Cardiac fibroblast (primary cell): ENCODE results near the gene TMEM86A.
A peak's percentile ranks its signal among the peaks of the same experiment; 100 is the strongest.

Source experiments
- DNase-seq, 2 donors: peaks; one replicate each; pipeline versions ENCODE4 v3.0.0 to v3.0.0-alpha.2; 2010; ENCODE audit warnings: low read depth in 2 of 2
- H3K4me3 ChIP-seq, 2 donors: replicated peaks in 1 of 2; 1 replicate in 1 of 2; 2 replicates in 1 of 2; pipeline ENCODE4 v1.5.1; 2011; ENCODE audit warnings: low read depth in 2 of 2, low read length in 2 of 2, mild to moderate bottlenecking in 2 of 2, moderate library complexity in 1 of 2
- TF ChIP-seq, protein P1 (sequence below): IDR thresholded peaks from one replicate; pipeline ENCODE4 v1.5.1; 2011; ENCODE audit warnings: low read depth, mild to moderate bottlenecking, low read length, inconsistent platforms

Gene TMEM86A

DNA sequence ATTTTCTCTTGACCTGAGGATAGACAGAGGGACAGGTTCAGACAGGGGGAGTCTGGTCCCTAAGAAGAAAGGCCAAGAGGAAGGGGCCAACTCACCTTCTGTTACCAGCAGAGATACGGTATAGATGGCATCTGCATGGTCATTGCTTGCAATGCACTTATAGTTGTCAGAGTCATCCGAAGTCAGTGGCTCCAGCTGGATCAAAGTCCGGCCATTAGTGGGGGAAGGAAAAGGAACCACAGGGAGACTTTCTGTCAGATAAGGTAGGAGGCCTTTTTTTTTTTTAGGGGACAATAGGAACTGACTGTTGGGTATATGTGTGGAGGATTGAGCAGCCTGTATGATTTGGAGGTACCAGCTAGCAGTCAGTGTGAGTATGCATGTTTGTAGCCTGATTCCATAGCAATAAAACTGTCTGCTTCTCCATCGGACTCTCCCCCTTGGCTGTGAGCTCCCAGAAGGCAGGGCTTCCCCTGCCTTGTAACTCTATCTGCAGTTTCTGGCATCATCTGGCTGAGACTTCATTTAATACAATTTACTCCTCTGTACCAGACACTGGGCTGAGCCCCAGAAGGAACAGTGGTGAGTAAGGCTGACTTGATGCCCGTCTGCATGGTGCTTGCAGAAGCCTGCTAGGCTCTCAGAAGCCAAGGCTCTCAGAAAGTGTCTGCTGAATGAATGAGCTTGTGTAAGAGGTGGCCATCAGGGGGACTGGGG lies 21.7 kb downstream of the TMEM86A start:
- DNase-seq = peak in 1 of 2 donors; percentile 26
- no peak overlapping the region for H3K4me3 ChIP-seq
- TF ChIP-seq, protein P1, sequence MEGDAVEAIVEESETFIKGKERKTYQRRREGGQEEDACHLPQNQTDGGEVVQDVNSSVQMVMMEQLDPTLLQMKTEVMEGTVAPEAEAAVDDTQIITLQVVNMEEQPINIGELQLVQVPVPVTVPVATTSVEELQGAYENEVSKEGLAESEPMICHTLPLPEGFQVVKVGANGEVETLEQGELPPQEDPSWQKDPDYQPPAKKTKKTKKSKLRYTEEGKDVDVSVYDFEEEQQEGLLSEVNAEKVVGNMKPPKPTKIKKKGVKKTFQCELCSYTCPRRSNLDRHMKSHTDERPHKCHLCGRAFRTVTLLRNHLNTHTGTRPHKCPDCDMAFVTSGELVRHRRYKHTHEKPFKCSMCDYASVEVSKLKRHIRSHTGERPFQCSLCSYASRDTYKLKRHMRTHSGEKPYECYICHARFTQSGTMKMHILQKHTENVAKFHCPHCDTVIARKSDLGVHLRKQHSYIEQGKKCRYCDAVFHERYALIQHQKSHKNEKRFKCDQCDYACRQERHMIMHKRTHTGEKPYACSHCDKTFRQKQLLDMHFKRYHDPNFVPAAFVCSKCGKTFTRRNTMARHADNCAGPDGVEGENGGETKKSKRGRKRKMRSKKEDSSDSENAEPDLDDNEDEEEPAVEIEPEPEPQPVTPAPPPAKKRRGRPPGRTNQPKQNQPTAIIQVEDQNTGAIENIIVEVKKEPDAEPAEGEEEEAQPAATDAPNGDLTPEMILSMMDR = no peak

DNA sequence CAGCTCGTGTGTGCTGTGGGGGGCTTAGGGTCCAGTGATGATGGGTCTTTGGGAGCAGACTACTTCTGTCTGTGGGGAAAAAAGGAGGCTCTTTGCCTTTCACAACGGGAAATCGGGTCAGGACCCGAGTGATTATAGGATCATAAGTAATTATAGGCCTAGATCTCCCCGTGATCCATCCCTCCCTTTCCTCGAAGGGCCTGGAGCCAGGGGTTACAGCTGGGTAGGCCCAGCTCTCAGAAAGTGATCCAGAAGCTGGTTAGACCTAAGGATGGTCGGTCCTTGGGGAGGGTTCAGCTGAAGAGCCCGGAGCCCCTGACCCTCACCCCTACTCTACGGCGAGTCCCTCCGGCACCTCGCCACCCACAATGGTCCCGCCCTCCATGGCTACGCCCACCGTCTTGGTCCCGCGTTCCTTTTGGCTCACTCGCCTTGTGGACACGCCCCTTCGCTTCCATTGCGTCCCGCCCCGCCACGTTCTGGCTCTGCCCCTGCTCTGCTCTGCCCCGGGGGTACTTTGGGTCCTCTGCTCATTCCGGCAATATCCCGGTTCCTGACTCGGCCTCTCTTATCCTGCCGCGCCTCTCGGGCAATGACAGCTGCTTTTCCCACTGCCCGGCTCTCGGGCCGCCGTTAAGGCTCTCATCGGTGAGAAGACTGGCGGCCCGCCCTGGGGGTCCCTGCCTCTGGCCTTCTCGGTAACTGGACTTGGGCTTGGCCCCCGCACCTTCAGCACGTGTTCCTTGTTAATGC lies 22.4 kb downstream of the TMEM86A start:
- peak; percentile 43 to 58 for DNase-seq
- peak overlapping the region; percentile 54 to 58 for H3K4me3 ChIP-seq
- TF ChIP-seq, protein P1 = no peak

DNA sequence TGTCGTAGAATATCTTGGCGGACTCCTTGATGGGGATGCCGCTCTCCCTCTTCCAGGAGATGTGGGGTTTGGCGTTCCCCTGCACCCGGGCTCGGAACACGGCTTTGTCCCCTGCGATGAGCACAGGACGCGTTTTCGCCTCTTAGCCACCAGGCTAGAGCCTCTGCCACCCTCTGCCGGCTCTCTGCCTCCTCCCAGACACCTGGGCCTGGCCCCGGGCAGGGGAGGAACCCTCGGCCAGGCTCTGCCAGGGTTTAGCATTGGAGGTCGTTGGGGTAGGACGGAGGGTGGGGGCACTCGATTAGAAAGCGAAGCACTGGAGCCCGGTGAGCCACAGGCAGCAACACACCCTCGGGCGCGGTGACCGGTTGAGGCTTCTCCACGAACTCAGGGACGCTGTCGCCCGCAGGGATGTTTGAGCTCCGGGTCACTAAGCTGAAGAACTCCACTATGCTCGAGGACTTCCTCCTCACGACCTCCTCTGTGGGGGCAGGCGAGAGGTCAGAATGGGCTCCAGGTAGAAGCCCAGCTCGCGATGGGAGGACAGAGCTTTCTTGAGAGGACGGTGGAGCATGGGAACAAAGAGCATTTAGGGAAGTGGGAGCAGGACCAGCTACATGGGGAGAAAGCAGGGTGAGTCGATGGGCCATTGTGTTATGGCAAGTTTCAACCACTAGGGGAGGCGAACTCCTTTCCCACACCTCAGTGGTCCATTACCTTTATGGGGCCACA lies 23.1 kb downstream of the TMEM86A start:
- TF ChIP-seq, protein P1 = peak; percentile 81
- DNase-seq = peak; percentile 46 to 52
- H3K4me3 ChIP-seq = peak overlapping the region; percentile 54 to 58

DNA sequence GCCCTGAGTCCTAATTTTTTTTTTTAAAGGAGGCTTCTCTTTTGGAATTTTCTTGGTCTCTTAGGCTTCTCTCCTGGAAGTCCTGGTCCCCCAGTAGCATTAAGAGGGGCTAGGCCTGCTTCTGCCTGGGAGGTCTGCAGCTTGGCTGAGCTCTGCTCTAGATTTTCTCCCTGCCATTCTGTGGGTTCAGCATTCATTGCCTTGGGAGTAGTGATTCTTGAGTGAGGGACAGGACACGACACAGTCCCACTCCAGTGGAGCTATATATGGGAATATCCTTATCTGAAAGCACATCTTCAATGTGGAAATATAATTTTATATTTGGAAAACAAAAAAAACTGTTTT lies 23.7 kb downstream of the TMEM86A start:
- H3K4me3 ChIP-seq = peak overlapping the region in 1 of 2 donors; percentile 58
- no peak for DNase-seq
- TF ChIP-seq, protein P1 = no peak

DNA sequence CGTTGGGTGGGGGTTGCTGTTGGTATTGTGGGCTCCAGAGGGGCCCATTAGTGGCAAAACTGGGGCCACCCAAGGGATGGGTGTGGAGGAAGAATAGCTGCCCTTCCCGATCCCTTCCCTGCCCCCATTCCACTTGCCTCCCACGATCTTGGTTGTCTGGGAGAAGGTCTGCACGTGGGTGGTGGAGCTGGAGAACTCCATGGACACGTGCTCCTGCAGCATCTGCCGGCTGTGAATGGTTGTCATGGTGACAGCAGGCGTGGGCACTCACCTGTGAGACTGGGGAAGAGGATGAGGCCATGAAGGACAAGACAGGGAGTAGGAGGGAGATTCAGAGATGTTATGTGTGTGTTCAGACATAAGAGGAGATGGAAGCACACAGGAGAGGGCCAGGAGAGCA lies 25.4 kb downstream of the TMEM86A start:
- DNase-seq = no peak
- TF ChIP-seq, protein P1 = no peak
- no peak overlapping the region for H3K4me3 ChIP-seq

DNA sequence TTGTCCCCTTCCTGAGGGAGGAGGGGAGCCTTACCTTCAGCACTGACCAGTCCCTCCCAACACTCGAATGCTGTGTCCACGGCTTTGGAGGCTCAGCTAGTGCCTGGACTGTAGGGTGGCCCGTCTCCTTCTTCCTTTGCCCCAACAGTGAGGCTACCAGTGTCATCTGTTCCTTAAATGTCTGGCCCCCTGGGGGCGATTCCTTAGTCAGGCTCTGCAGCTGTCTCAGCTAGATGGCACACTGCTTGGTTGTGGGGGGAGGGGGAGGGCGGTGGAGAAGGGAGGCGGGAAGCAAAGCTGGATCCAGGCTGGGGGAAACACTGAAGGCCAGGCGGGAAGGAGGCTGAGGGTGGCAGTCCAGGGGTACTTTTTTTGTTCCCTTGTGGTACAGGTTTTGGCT lies 27.5 kb downstream of the TMEM86A start, which contains the start of gene IGSF22:
Gene IGSF22 (minus strand): TSS at position 149 of the 400 bp plus-strand sequence. CDS start 1,952 bp downstream, outside the sequence.
- TF ChIP-seq, protein P1 = no peak
- no peak within 1 kb of the TSS for H3K4me3 ChIP-seq
- DNase-seq = no peak
